NCI-H524 (cell line): ENCODE measurements around the gene CLN6.
A peak's percentile ranks its signal among the peaks of the same experiment; 100 is the strongest.
"Not testable (repeated sequence)": the region's sequence is repeated elsewhere in the genome, so short reads cannot be mapped to it uniquely, and the experiment has no call there.

ENCODE experiments used
- DNase-seq, 2 experiments: peaks; one replicate each; lab custom pipeline; 2025; lab: John Stamatoyannopoulos, UW

Gene CLN6

GRCh38 chr15:68256675-68257450, 27.3 kb upstream of the CLN6 start:
- peak; percentile 49 to 78 for DNase-seq

GRCh38 chr15:68252925-68253534, 23.5 kb upstream of the CLN6 start:
- peak; percentile 79 to 87 for DNase-seq

GRCh38 chr15:68249058-68249713, 19.7 kb upstream of the CLN6 start:
- DNase-seq = no peak

- DNase-seq = no peak
Observed at GRCh38 chr15:68244235-68244634, 14.7 kb upstream of the CLN6 start.

- DNase-seq = no peak
Observed at GRCh38 chr15:68241088-68241935, 11.8 kb upstream of the CLN6 start.

- DNase-seq = no peak
Observed at GRCh38 chr15:68239025-68239424, 9.5 kb upstream of the CLN6 start.

- no peak for DNase-seq
Observed at GRCh38 chr15:68235022-68235421, 5.5 kb upstream of the CLN6 start.

GRCh38 chr15:68234520-68234919, 5.0 kb upstream of the CLN6 start:
- DNase-seq = not testable (repeated sequence)

- DNase-seq = no peak
Observed at GRCh38 chr15:68234060-68234459, 4.5 kb upstream of the CLN6 start.

- no peak for DNase-seq
Observed at GRCh38 chr15:68232937-68233336, 3.4 kb upstream of the CLN6 start.

- no peak for DNase-seq
Observed at GRCh38 chr15:68232449-68232848, 2.9 kb upstream of the CLN6 start.

GRCh38 chr15:68231102-68231818, 1.7 kb upstream of the CLN6 start:
- peak; percentile 97 to 99 for DNase-seq

GRCh38 chr15:68230157-68231100, 901 bp upstream of the CLN6 start:
- peak; percentile 53 to 60 for DNase-seq

GRCh38 chr15:68228971-68229385, 550 bp downstream of the CLN6 start:
- peak in 1 of 2 experiments; percentile 49 for DNase-seq

GRCh38 chr15:68228143-68228970, 1.2 kb downstream of the CLN6 start:
- DNase-seq = peak in 1 of 2 experiments; percentile 28

- DNase-seq = peak in 1 of 2 experiments; percentile 18
Observed at GRCh38 chr15:68227643-68228142, 1.8 kb downstream of the CLN6 start.

- DNase-seq = not testable (repeated sequence)
Observed at GRCh38 chr15:68225442-68225841, 4.1 kb downstream of the CLN6 start.

GRCh38 chr15:68224546-68225250, 4.8 kb downstream of the CLN6 start:
- DNase-seq = peak; percentile 37 to 82
